Esophagus squamous epithelium (tissue), 5 donors: ENCODE data around the gene FCHSD2. TPM values are rescaled to one million over a fixed set of nuclear protein-coding genes. Genes with fewer than 3 reads are reported as not detected.

Source experiments
- DNase-seq: peaks from one replicate; lab custom pipeline; 2025; lab: John Stamatoyannopoulos, UW
- H3K27ac ChIP-seq, 4 donors: fragments of 200-600 bp; sonication (generic); one replicate each; pipeline ENCODE4 v1.5.1; 2016 to 2019; ENCODE audit warnings: mild to moderate bottlenecking in 1 of 4
- H3K27me3 ChIP-seq, 4 donors: fragments of 200-600 bp; sonication (generic); 1 replicate in 3 of 4; 2 replicates in 1 of 4; pipeline versions ENCODE4 v1.5.1 to v1.6.0; 2017 to 2021; ENCODE audit warnings: antibody characterized with exemption in 1 of 4
- H3K36me3 ChIP-seq, 3 donors: fragments of 200-600 bp; sonication (generic); one replicate each; pipeline ENCODE4 v1.5.1; 2016 to 2019
- H3K4me1 ChIP-seq, 3 donors: fragments of 200-600 bp; sonication (generic); one replicate each; pipeline ENCODE4 v1.5.1; 2017 to 2019
- H3K4me3 ChIP-seq, 4 donors: fragments of 200-600 bp; sonication (generic); 1 replicate in 3 of 4; 2 replicates in 1 of 4; pipeline ENCODE4 v1.5.1; 2016 to 2019; ENCODE audit warnings: mild to moderate bottlenecking in 2 of 4, moderate library complexity in 1 of 4
- H3K9me3 ChIP-seq, 3 donors: fragments of 200-600 bp; sonication (generic); one replicate each; pipeline ENCODE4 v1.5.1; 2016 to 2019
- POLR2A ChIP-seq, 4 donors: fragments of 450-650 bp; IDR thresholded peaks; one replicate each; pipeline ENCODE4 v1.6.1; 2017; ENCODE audit warnings: antibody characterized with exemption in 4 of 4, mild to moderate bottlenecking in 4 of 4, moderate library complexity in 3 of 4
- WGBS, 2 donors: methylation state at CpG; one replicate each; pipeline ENCODE4 v1.1.5; 2018; 5-methylcytosine and 5-hydroxymethylcytosine counted together
- intact Hi-C: fragments of 100-400 bp; cut with DNase I; formaldehyde crosslinking; loops from one replicate; pipeline ENCODE4 v1.15.0; 2022
- total RNA-seq, 4 donors: library from RNA; depleted of rRNA; stranded (reverse); fragments of >200 nt; gene quantifications; one replicate each; pipeline ENCODE4 v1.1.0, GENCODE V29; 2016
- TF ChIP-seq, protein P1 (sequence below), 6 experiments: fragments of 450-650 bp in 4 of 6; fragments of 200-600 bp in 2 of 6; sonication (generic) in 2 of 6; IDR thresholded peaks; one replicate each; pipeline ENCODE4 v1.5.1; 2016 to 2019; ENCODE audit warnings: antibody characterized with exemption in 6 of 6, mild to moderate bottlenecking in 4 of 6, moderate library complexity in 4 of 6
- donor health status: DM: yes; HTN: yes; CAD: no.

The FCHSD2 gene
- total RNA-seq, 4 donors from 2014 or later: 4.1 to 12.8 (median 6.8) TPM

DNA sequence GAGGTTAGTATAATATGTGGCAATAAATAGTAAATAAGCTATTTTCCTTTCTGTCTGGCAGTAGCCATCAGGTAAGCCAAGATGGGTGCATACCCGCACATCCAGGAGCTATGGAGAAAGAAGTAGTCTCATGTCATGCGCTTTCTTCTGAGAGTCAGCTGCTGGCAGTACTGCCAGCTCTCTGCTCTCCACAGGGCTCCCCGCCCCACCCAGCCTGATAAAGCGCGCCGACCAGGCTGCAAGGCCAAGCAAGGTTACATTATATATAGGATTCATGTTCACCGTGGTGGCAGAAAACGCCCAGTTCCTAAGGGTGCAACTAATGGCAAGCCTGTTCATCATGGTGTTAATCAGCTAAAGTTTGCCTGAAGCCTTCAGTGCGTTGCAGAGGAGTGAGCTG is 201.7 kb downstream of the FCHSD2 start:
- no peak for TF ChIP-seq POLR2A (IDR thresholded peaks at IDR 0.05)
- TF ChIP-seq, protein P1, sequence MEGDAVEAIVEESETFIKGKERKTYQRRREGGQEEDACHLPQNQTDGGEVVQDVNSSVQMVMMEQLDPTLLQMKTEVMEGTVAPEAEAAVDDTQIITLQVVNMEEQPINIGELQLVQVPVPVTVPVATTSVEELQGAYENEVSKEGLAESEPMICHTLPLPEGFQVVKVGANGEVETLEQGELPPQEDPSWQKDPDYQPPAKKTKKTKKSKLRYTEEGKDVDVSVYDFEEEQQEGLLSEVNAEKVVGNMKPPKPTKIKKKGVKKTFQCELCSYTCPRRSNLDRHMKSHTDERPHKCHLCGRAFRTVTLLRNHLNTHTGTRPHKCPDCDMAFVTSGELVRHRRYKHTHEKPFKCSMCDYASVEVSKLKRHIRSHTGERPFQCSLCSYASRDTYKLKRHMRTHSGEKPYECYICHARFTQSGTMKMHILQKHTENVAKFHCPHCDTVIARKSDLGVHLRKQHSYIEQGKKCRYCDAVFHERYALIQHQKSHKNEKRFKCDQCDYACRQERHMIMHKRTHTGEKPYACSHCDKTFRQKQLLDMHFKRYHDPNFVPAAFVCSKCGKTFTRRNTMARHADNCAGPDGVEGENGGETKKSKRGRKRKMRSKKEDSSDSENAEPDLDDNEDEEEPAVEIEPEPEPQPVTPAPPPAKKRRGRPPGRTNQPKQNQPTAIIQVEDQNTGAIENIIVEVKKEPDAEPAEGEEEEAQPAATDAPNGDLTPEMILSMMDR (IDR thresholded peaks at IDR 0.05): no peak
- 96 to 97% methylated on average over 7 to 9 of the region's 9 CpGs for WGBS, 2 donors
- no peaks in the 10 kb centered on the region for H3K36me3 ChIP-seq
- H3K27ac ChIP-seq: no peak overlapping the region
- no peak for DNase-seq
- peaks cover 0 to 6% (median 0%) of the 10 kb centered on the region in 3 donors for H3K4me1 ChIP-seq
- H3K9me3 ChIP-seq: no peaks in the 10 kb centered on the region
- no peaks in the 10 kb centered on the region for H3K27me3 ChIP-seq
- intact Hi-C loops: no loop called here
- H3K4me3 ChIP-seq: no peak overlapping the region

DNA sequence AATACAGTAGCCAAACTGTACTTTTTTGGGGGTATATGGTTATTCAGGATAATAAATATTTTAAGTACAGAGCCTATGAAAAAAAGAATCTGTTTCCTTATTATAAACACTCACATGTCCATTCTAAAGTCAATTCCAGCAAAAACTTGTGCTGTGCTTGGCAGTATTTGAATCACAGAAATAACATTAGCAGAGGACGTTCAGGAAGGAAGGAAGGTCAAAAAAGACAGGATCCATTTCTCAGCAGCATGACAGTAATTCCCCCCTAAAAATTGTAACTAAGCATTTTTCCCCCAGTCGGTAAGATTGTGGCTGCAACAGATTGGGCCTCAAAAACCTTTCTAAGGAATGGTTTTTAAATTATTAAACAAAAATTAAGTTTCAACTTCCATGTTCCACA is 203.1 kb downstream of the FCHSD2 start:
- H3K9me3 ChIP-seq: no peaks in the 10 kb centered on the region
- no peak overlapping the region for H3K4me3 ChIP-seq
- peaks cover 0 to 6% (median 0%) of the 10 kb centered on the region in 3 donors for H3K4me1 ChIP-seq
- DNase-seq: no peak
- intact Hi-C loops: no loop called here
- H3K27ac ChIP-seq: no peak overlapping the region
- TF ChIP-seq POLR2A (IDR thresholded peaks at IDR 0.05): no peak
- TF ChIP-seq, protein P1 (IDR thresholded peaks at IDR 0.05): no peak
- 70 to 74% methylated on average over 2 of the region's 2 CpGs for WGBS, 2 donors
- H3K36me3 ChIP-seq: no peaks in the 10 kb centered on the region
- H3K27me3 ChIP-seq: no peaks in the 10 kb centered on the region

DNA sequence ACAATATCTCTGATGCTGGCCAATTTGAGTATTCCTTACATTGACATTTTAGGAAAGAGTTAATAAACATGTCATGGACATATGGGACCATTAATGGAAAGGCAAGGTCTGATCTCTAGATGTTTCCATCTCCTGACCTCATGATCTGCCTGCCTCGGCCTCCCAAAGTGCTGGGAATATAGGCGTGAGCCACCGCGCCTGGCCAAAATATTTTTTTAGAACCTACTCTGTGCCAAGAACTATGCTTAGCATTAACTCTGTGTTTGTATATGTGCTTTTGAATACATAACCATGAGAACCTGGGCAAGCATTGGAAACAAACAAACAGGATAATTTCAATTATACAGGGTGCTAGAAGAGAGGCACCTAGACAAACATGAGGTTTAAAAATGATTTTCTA is 204.7 kb downstream of the FCHSD2 start:
- peaks cover 0 to 6% (median 0%) of the 10 kb centered on the region in 3 donors for H3K4me1 ChIP-seq
- H3K4me3 ChIP-seq: no peak overlapping the region
- intact Hi-C loops: no loop called here
- H3K9me3 ChIP-seq: no peaks in the 10 kb centered on the region
- H3K27me3 ChIP-seq: no peaks in the 10 kb centered on the region
- no peak overlapping the region for H3K27ac ChIP-seq
- no peaks in the 10 kb centered on the region for H3K36me3 ChIP-seq
- no peak for DNase-seq
- 84 to 91% methylated on average over 4 of the region's 4 CpGs for WGBS, 2 donors
- TF ChIP-seq POLR2A (IDR thresholded peaks at IDR 0.05): no peak
- TF ChIP-seq, protein P1 (IDR thresholded peaks at IDR 0.05): no peak

DNA sequence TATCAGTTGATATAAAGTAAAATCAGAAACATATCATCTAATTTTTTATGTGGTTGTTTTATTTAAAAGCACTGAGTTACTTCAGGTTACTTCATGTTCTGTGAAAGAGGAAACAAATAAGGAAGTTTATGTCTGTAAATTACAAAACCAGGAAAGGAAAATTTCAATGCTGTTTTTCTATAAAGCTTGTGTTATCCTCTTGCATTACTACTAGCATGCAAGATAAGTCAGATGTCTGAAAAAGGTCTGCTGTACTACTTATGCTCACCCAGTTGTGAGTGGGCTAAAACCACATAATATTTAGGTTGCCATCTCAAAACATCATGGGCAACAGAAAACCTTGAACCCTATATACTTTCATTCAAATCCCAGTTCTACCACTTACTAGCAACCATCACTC is 206.4 kb downstream of the FCHSD2 start:
- Histone ChIP-seq H3K27ac (peak overlapping the region in 1 of 4 donors; percentile 34), H3K27me3 (no peaks in the 10 kb centered on the region)
- no peak for DNase-seq

DNA sequence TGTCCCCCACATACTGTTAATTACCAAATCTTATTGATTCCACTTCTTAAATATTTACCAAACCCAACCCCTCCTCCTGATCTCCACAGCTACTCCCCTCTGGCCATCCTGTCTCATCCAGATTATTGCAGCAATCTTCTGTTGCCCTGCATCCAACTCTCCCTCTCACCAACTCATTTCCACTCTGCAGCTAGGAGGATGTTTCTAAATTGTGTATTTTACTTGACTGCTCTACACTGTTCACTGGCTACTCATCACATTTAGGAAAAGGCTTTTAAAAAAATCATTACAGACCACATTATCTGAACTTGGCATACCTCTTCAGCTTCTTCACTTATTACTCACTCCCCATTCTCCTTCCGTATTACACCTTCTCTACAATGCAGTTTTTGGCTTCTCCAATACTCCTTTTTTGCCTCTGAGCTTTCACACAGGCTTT is 210.0 kb downstream of the FCHSD2 start:
- no peaks in the 10 kb centered on the region for H3K9me3 ChIP-seq
- TF ChIP-seq, protein P1 (IDR thresholded peaks at IDR 0.05): no peak
- TF ChIP-seq POLR2A (IDR thresholded peaks at IDR 0.05): no peak
- H3K4me3 ChIP-seq: no peak overlapping the region
- H3K27ac ChIP-seq: no peak overlapping the region
- DNase-seq: no peak
- no peaks in the 10 kb centered on the region for H3K27me3 ChIP-seq
- H3K36me3 ChIP-seq: no peaks in the 10 kb centered on the region
- intact Hi-C loops: no loop called here
- peaks cover 0 to 6% (median 0%) of the 10 kb centered on the region in 3 donors for H3K4me1 ChIP-seq
- WGBS, 2 donors: 74 to 86% methylated on average over 1 of the region's 1 CpG

More for the DNA sequence above, 206.4 kb downstream of the FCHSD2 start:
- Histone ChIP-seq H3K36me3 (no peaks in the 10 kb centered on the region), H3K4me3 (no peak overlapping the region), H3K9me3 (no peaks in the 10 kb centered on the region), H3K4me1 (peaks cover 0 to 6% (median 0%) of the 10 kb centered on the region in 3 donors)
- TF ChIP-seq, protein P1 (IDR thresholded peaks at IDR 0.05): no peak
- intact Hi-C loops: no loop called here
